Nephron progenitor cell (in vitro differentiated cells): ENCODE results near the gene TMEM178B.

Experiments
- DNase-seq: peaks from one replicate; pipeline ENCODE4 v3.0.0; 2021
- H3K27ac Mint-ChIP-seq: 2 replicates; pipeline ENCODE4 v1.8.0; 2021; ENCODE audit warnings: mild to moderate bottlenecking, moderate library complexity, mixed read lengths
- H3K27me3 Mint-ChIP-seq: 2 replicates; pipeline ENCODE4 v1.8.0; 2021; ENCODE audit warnings: mild to moderate bottlenecking, low read depth, mixed read lengths; ENCODE audit not compliant: poor library complexity
- H3K36me3 Mint-ChIP-seq: 2 replicates; pipeline ENCODE4 v1.8.0; 2021; ENCODE audit warnings: low read depth, mixed read lengths
- H3K4me1 Mint-ChIP-seq: 2 replicates; pipeline ENCODE4 v1.8.0; 2021; ENCODE audit warnings: mixed read lengths
- H3K4me3 Mint-ChIP-seq: 2 replicates; pipeline ENCODE4 v1.8.0; 2021; ENCODE audit warnings: mild to moderate bottlenecking, moderate library complexity, mixed read lengths
- H3K9me3 Mint-ChIP-seq: 2 replicates; pipeline ENCODE4 v1.8.0; 2021; ENCODE audit warnings: mild to moderate bottlenecking, moderate library complexity, mixed read lengths
- TF ChIP-seq, protein P1 (sequence below): fragments of 200-600 bp; sonication (generic); IDR thresholded peaks from 2 replicates; pipeline ENCODE4 v1.5.0; 2021; ENCODE audit warnings: antibody characterized with exemption

The TMEM178B gene

DNA sequence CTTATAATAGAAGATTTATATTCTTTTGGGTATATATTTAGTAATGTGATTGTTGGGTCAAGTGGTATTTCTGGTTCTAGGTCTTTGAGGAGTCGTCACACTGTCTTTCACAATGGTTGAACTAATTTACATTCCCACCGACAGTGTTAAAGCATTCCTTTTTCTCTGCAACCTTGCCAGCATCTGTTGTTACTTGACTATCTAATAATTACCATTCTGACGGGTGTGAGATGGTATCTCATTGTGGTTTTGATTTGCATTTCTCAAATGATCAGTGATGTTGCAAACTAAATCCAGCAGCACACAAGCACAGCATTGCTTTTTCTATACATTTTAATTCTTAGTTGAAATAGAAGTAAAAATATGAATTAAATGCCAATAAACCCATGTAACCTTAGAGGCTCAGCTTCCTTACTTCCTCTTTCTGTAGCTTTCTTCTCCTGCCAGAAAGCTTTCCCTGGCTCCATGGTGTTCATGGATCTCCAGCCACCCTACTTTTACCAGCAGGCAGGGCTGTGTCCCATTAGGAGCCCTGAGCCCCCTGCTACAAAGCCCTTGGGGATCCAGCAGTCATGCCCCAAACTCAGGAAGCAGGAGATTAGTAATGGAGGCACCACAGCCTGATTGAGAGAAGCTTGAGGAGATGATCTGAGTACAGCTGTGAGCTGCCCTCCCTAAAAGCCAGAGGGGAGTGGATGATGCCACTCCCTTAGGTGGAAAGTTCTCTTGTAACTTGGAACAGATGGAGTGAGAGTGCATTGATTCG, 158.6 kb downstream of the TMEM178B start:
- Mint-ChIP-seq H3K27me3 (peaks cover 24% of the 10 kb centered on the region), H3K27ac (no peak overlapping the region), H3K9me3 (no peaks in the 10 kb centered on the region), H3K4me1 (peaks cover 4% of the 10 kb centered on the region), H3K36me3 (no peaks in the 10 kb centered on the region), H3K4me3 (no peak overlapping the region)
- TF ChIP-seq, protein P1, sequence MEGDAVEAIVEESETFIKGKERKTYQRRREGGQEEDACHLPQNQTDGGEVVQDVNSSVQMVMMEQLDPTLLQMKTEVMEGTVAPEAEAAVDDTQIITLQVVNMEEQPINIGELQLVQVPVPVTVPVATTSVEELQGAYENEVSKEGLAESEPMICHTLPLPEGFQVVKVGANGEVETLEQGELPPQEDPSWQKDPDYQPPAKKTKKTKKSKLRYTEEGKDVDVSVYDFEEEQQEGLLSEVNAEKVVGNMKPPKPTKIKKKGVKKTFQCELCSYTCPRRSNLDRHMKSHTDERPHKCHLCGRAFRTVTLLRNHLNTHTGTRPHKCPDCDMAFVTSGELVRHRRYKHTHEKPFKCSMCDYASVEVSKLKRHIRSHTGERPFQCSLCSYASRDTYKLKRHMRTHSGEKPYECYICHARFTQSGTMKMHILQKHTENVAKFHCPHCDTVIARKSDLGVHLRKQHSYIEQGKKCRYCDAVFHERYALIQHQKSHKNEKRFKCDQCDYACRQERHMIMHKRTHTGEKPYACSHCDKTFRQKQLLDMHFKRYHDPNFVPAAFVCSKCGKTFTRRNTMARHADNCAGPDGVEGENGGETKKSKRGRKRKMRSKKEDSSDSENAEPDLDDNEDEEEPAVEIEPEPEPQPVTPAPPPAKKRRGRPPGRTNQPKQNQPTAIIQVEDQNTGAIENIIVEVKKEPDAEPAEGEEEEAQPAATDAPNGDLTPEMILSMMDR: no peak
- no peak for DNase-seq

DNA sequence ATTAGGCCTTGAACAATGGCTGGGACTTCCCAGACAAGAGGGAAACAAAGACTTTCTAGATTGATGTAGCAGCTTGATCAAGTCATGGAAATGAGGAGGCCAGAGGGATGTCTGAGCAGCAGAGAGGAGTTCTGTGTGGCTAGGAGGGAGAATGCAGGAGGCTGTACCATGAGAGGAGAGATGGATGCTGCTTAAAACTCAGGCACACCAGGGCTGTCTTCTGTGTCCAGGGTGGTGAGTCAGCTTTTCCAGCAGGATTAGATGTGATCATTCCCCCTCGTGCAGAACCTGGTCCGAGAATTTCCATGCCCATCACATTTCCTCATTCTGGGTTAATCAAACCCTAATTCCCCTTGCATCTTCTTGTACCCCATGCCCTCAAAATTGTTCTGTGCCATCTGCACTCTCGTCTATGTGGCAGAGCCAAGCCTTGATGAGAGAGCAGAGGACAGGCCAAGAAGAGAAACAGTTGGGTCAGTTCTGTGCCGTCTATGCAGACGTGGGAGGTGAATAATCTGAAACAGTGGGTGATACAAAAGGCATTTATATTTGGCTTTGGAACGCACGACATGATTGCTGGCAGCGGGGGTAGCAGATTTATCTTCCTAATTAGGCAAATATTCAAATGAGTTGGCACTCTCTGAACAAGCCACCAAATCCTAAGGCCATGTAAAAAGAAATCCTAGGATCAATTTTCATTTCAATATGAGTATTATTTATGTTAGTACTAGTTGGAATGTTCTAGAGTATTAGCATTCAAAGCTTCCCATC, 160.7 kb downstream of the TMEM178B start:
- Mint-ChIP-seq H3K4me3 (no peak overlapping the region), H3K36me3 (no peaks in the 10 kb centered on the region), H3K4me1 (peaks cover 4% of the 10 kb centered on the region), H3K9me3 (no peaks in the 10 kb centered on the region), H3K27ac (no peak overlapping the region), H3K27me3 (peaks cover 19% of the 10 kb centered on the region)
- TF ChIP-seq, protein P1: no peak
- DNase-seq: no peak

DNA sequence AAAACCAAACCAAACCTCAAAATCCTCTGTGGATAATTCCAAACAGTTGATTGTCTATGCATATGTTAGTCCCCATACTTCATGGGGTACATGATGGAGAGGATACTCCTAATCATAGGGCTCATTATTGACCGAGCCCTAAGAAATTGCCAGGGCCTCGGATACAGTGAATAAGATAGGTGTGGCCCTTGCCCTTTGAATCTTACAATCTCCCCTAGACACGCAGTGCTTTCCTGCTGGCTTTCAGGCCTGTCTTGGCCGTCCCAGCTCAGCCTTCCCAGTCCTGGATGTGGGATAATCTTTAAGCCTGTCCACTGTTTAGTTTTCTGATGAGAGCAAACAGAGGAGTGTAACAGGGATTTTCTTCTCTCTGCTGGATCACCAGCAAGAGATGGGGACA, 161.8 kb downstream of the TMEM178B start:
- no peak for DNase-seq
- H3K27me3 Mint-ChIP-seq: peaks cover 17% of the 10 kb centered on the region
- no peak overlapping the region for H3K4me3 Mint-ChIP-seq
- H3K27ac Mint-ChIP-seq: no peak overlapping the region
- peaks cover 4% of the 10 kb centered on the region for H3K4me1 Mint-ChIP-seq
- H3K36me3 Mint-ChIP-seq: no peaks in the 10 kb centered on the region
- TF ChIP-seq, protein P1: no peak
- no peaks in the 10 kb centered on the region for H3K9me3 Mint-ChIP-seq

DNA sequence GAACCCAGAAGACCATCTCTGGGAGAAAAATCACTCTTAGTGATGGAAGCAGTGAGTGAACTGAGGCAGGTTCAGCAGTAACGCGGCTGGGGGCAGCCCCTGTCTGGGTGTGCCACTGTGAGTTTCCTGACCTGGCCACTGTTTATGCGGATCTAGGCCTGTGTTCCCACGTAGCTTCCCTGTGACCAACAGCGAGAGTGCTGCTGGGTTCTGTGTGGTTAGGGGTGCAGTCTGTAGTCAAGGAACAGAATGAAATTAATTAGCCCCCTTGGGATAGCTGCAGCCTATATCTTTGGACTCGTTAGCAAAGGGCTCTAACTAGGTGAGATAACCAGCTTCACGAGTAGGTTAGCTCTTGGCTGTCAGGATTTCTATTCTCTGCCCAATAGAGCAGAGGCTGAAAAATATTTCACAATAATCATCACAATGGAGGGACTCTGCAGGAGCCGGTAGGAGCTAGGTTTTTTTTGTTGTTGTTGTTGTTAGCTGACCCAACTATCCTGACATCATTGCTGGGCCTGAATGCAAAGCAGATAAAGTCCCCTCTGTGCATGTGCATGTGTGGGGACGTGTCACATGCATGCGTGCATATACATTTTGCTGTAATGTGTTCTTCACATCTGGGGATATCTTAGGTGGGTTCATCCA, 164.9 kb downstream of the TMEM178B start:
- Mint-ChIP-seq H3K27me3 (peaks cover 15% of the 10 kb centered on the region), H3K4me3 (no peak overlapping the region), H3K4me1 (no peaks in the 10 kb centered on the region), H3K9me3 (no peaks in the 10 kb centered on the region), H3K27ac (no peak overlapping the region), H3K36me3 (no peaks in the 10 kb centered on the region)
- DNase-seq: no peak
- TF ChIP-seq, protein P1: no peak

DNA sequence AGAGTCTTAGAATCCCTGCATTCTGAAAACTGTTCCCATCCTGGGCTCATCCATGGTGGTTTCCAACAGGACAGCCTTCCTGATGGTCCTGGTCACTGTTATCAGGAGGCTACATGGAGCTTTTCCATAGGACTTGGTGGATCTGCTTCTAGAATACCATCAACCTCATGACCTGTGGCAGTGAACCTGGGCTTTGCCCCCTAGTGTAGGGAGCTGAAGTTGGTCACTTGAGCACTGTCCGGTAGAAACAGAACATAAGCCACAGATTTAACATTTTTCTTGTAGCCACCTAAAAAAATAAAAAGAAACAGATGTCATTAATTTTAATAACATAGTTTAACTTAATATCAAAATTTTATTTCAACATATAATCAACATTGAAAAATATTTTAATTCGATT, 165.8 kb downstream of the TMEM178B start:
- Mint-ChIP-seq H3K4me3 (no peak overlapping the region), H3K4me1 (no peaks in the 10 kb centered on the region), H3K27me3 (peaks cover 10% of the 10 kb centered on the region), H3K36me3 (no peaks in the 10 kb centered on the region), H3K27ac (no peak overlapping the region), H3K9me3 (no peaks in the 10 kb centered on the region)
- DNase-seq: no peak
- TF ChIP-seq, protein P1: no peak
